GM21390 (cell line): ENCODE data around the gene HDAC9.

Experiments used
- ATAC-seq: cut with Tn5 transposase; IDR thresholded peaks from one replicate; pipeline ENCODE4 v1.9.1; 2021; ENCODE audit not compliant: unreplicated experiment

Gene HDAC9

GRCh38 chr7:18495412-18496340, at the start of gene HDAC9:
Gene HDAC9 (plus strand): TSS chr7:18495749. CDS start chr7:18496303, 554 bp downstream.
- peak; percentile 95 for ATAC-seq

- ATAC-seq: no peak
Observed at GRCh38 chr7:18445916-18446520, 49.5 kb upstream of the HDAC9 start.

- no peak for ATAC-seq
Observed at GRCh38 chr7:18450019-18450418, 45.5 kb upstream of the HDAC9 start.

- ATAC-seq: no peak
Observed at GRCh38 chr7:18455606-18456005, 39.9 kb upstream of the HDAC9 start.

GRCh38 chr7:18457832-18458231, 37.7 kb upstream of the HDAC9 start:
- ATAC-seq: no peak

- ATAC-seq: no peak
Observed at GRCh38 chr7:18458830-18459229, 36.7 kb upstream of the HDAC9 start.

GRCh38 chr7:18459484-18460245, 35.9 kb upstream of the HDAC9 start:
- ATAC-seq: no peak

GRCh38 chr7:18461785-18462467, 33.6 kb upstream of the HDAC9 start:
- ATAC-seq: peak; percentile 67

GRCh38 chr7:18464830-18465229, 30.7 kb upstream of the HDAC9 start:
- ATAC-seq: no peak

GRCh38 chr7:18467011-18467410, 28.5 kb upstream of the HDAC9 start:
- ATAC-seq: no peak

- ATAC-seq: no peak
Observed at GRCh38 chr7:18468795-18469194, 26.8 kb upstream of the HDAC9 start.

GRCh38 chr7:18469316-18469715, 26.2 kb upstream of the HDAC9 start:
- ATAC-seq: no peak

GRCh38 chr7:18471476-18472160, 23.9 kb upstream of the HDAC9 start:
- no peak for ATAC-seq

- no peak for ATAC-seq
Observed at GRCh38 chr7:18472161-18472483, 23.4 kb upstream of the HDAC9 start.

GRCh38 chr7:18473119-18473518, 22.4 kb upstream of the HDAC9 start:
- no peak for ATAC-seq

GRCh38 chr7:18474944-18475343, 20.6 kb upstream of the HDAC9 start:
- ATAC-seq: no peak

GRCh38 chr7:18475488-18475887, 20.1 kb upstream of the HDAC9 start:
- ATAC-seq: no peak

- no peak for ATAC-seq
Observed at GRCh38 chr7:18481776-18482175, 13.8 kb upstream of the HDAC9 start.

- ATAC-seq: no peak
Observed at GRCh38 chr7:18488049-18488448, 7.5 kb upstream of the HDAC9 start.

GRCh38 chr7:18489624-18490023, 5.9 kb upstream of the HDAC9 start:
- ATAC-seq: no peak

GRCh38 chr7:18491871-18492270, 3.7 kb upstream of the HDAC9 start:
- no peak for ATAC-seq
